Measurements from ENCODE around the gene ARF3.

The ARF3 gene

GRCh38 chr12:48988030-48988649 is 30.9 kb upstream of the ARF3 start:
- no peak overlapping the region for H3K4me3 ChIP-seq
- no peak overlapping the region for H3K27ac ChIP-seq
- TF ChIP-seq, protein P1, sequence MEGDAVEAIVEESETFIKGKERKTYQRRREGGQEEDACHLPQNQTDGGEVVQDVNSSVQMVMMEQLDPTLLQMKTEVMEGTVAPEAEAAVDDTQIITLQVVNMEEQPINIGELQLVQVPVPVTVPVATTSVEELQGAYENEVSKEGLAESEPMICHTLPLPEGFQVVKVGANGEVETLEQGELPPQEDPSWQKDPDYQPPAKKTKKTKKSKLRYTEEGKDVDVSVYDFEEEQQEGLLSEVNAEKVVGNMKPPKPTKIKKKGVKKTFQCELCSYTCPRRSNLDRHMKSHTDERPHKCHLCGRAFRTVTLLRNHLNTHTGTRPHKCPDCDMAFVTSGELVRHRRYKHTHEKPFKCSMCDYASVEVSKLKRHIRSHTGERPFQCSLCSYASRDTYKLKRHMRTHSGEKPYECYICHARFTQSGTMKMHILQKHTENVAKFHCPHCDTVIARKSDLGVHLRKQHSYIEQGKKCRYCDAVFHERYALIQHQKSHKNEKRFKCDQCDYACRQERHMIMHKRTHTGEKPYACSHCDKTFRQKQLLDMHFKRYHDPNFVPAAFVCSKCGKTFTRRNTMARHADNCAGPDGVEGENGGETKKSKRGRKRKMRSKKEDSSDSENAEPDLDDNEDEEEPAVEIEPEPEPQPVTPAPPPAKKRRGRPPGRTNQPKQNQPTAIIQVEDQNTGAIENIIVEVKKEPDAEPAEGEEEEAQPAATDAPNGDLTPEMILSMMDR (IDR thresholded peaks at IDR 0.05) = peak; percentile 84
- DNase-seq (ENCODE audit: low spot score) = no peak

GRCh38 chr12:48986720-48987291 is 29.5 kb upstream of the ARF3 start:
- no peak overlapping the region for H3K27ac ChIP-seq
- DNase-seq (ENCODE audit: low spot score) = no peak
- H3K4me3 ChIP-seq = no peak overlapping the region
- TF ChIP-seq, protein P1 (IDR thresholded peaks at IDR 0.05) = no peak

- no peak overlapping the region for H3K4me3 ChIP-seq
- TF ChIP-seq, protein P1 (IDR thresholded peaks at IDR 0.05) = no peak
- no peak overlapping the region for H3K27ac ChIP-seq
- no peak for DNase-seq (ENCODE audit: low spot score)
Measured at GRCh38 chr12:48985901-48986300, 28.6 kb upstream of the ARF3 start.

- Histone ChIP-seq H3K27ac (peak overlapping the region in 1 of 2 donors; percentile 63), H3K4me3 (peak overlapping the region; percentile 54)
- TF ChIP-seq, protein P1 (IDR thresholded peaks at IDR 0.05) = no peak
- DNase-seq (ENCODE audit: low spot score) = no peak
Measured at GRCh38 chr12:48985475-48985897, 28.2 kb upstream of the ARF3 start.

DNA sequence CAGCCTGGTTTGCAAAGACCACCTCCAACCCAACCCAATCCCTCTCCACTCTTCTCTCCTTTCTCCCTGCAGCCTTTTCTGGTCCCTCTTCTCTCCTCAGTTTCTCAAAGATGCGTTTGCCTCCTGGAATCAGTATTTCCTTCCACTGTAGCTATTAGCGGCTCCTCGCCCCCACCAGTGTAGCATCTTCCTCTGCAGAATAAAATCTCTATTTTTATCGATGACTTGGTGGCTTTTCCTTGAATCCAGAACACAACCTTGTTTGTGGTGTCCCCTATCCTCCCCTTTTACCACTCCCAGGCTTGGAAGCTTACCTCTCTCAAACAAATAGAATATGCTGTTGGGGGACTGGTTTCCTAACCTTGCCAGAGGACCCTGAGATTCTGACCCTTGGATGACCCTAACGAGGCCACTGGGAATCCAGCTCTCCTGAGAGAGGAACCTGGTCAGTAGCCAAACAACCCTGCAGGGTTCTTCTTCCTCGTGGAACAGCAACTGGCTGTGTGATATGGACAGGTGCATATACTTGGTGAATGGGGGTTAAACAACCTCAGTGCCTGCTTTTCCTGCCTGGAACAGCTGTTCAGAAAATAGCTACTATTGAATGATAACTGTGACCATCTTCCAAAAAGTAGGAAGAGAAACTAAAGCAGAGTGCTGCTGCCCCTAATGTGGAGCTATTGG is 25.3 kb upstream of the ARF3 start:
- no peak for DNase-seq (ENCODE audit: low spot score)
- no peak overlapping the region for H3K27ac ChIP-seq
- H3K4me3 ChIP-seq = no peak overlapping the region
- TF ChIP-seq, protein P1 (IDR thresholded peaks at IDR 0.05) = no peak

GRCh38 chr12:48981757-48982157 is 24.5 kb upstream of the ARF3 start:
- Histone ChIP-seq H3K4me3 (peak overlapping the region; percentile 59), H3K27ac (no peak overlapping the region)
- TF ChIP-seq, protein P1 (IDR thresholded peaks at IDR 0.05) = no peak
- no peak for DNase-seq (ENCODE audit: low spot score)
